NCI-H2029 treated with DMSO at 0.1 percent for 48 hours (cell line): ENCODE measurements around the gene EFNA3.

Source experiments
- DNase-seq: peaks from one replicate; lab custom pipeline; 2025; lab: John Stamatoyannopoulos, UW

EFNA3 gene

DNA sequence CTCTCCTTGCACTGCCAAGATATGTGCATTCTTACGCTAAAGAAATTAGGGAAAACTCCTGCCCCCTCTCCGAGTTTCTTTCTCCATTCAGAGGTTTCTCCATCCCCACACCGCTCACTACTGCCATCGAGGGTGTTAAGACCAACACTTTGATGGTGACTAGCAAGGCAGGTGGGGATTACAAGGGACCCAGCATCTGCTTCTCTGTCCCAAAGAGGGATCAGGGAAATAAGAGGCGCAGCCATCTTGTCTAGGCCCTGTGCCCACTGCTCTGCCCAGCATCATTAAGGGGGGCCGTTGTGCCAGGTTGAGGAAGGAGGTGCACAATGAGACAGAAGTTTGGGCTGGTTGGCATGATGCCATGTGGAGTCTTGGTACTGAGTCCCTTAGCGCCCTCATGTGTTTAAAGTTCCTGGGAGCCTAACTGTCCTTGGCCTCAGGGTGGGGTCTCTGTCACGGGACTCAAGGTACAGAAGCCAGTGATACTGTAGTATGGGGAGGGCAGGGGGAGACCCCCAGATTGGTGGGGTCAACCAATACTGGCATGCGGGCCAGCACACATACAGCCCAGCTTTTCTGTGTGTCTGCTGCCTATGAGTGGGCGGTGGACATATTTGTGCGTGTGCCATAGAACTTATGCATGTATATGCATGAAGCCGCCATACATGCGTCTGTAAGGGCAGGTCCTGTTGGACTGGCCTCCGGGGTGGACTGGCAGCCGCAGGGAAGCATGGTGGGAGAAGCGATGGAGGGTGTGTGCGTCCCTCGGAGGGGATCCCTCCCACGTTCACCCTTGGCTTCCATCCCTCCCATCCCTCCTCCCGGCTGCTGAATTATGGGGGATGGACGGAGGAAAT lies 5.5 kb downstream of the EFNA3 start:
- no peak for DNase-seq

DNA sequence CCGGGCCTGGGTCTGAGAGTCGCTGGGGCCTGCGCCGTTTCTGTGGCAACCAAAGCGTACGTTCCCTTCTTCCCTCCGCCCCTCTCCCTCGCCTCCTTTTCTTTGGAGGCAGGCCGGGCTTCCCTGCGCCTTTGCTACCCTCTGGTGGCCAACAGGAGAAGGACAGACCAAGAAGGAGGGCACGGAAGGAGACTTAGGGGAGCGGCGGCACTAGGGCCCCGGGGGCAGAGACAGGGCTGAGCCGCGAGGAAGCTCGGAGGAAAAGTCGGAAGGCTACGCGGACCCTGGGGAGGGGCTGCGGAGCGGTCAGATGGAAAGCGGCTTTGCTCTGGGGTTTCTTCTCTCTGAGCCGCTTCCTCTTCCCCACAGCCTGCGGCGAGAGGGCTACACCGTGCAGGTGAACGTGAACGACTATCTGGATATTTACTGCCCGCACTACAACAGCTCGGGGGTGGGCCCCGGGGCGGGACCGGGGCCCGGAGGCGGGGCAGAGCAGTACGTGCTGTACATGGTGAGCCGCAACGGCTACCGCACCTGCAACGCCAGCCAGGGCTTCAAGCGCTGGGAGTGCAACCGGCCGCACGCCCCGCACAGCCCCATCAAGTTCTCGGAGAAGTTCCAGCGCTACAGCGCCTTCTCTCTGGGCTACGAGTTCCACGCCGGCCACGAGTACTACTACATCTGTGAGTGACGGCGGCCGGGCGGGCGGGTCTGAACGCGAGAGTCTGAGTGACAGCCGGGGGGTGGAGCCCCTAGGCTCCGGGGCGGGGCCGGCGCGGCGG lies 6.3 kb downstream of the EFNA3 start:
- peak; percentile 87 for DNase-seq

DNA sequence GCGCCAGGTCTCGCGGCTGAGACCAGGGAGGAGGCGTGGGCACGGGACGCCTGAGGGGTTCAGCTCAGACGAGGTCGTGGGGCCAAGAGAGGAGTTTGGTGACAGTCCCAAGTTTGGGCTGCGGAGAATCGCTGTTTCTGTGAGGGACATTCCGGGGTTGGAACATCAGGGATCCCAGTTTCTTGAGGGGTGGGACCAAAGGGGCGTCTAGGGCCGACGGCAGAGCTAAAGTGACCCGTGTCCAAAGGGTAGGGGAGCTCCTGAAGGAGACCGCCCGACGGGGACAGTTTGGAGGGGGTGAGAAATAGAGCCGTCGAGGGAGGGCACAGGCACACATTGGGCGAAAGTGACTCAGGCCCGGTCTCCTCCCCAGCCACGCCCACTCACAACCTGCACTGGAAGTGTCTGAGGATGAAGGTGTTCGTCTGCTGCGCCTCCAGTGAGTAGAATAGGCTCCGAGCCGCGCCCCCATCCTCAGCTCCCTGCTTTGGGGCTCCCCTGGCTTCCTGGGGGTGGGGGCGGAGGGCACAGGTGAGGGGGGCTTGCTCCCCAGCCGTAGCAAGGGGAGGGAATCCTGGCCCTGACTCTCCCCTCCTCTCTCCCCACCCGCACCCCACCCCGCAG lies 7.0 kb downstream of the EFNA3 start:
- no peak for DNase-seq

DNA sequence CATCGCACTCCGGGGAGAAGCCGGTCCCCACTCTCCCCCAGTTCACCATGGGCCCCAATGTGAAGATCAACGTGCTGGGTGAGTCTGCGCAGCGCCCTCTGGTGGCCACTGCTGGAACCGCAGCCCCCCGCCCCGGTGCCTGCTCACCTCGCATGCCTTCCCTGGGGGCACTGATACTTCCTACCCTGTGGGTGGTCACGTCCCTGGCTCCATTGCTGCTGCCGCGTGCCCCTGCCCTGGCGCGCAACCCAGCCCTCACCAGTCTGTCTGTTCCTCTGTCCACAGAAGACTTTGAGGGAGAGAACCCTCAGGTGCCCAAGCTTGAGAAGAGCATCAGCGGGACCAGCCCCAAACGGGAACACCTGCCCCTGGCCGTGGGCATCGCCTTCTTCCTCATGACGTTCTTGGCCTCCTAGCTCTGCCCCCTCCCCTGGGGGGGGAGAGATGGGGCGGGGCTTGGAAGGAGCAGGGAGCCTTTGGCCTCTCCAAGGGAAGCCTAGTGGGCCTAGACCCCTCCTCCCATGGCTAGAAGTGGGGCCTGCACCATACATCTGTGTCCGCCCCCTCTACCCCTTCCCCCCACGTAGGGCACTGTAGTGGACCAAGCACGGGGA lies 7.6 kb downstream of the EFNA3 start:
- no peak for DNase-seq

DNA sequence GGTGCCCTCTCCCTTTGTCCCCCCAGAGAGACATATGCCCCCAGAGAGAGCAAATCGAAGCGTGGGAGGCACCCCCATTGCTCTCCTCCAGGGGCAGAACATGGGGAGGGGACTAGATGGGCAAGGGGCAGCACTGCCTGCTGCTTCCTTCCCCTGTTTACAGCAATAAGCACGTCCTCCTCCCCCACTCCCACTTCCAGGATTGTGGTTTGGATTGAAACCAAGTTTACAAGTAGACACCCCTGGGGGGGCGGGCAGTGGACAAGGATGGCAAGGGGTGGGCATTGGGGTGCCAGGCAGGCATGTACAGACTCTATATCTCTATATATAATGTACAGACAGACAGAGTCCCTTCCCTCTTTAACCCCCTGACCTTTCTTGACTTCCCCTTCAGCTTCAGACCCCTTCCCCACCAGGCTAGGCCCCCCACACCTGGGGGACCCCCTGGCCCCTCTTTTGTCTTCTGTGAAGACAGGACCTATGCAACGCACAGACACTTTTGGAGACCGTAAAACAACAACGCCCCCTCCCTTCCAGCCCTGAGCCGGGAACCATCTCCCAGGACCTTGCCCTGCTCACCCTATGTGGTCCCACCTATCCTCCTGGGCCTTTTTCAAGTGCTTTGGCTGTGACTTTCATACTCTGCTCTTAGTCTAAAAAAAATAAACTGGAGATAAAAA lies 8.4 kb downstream of the EFNA3 start:
- no peak for DNase-seq

DNA sequence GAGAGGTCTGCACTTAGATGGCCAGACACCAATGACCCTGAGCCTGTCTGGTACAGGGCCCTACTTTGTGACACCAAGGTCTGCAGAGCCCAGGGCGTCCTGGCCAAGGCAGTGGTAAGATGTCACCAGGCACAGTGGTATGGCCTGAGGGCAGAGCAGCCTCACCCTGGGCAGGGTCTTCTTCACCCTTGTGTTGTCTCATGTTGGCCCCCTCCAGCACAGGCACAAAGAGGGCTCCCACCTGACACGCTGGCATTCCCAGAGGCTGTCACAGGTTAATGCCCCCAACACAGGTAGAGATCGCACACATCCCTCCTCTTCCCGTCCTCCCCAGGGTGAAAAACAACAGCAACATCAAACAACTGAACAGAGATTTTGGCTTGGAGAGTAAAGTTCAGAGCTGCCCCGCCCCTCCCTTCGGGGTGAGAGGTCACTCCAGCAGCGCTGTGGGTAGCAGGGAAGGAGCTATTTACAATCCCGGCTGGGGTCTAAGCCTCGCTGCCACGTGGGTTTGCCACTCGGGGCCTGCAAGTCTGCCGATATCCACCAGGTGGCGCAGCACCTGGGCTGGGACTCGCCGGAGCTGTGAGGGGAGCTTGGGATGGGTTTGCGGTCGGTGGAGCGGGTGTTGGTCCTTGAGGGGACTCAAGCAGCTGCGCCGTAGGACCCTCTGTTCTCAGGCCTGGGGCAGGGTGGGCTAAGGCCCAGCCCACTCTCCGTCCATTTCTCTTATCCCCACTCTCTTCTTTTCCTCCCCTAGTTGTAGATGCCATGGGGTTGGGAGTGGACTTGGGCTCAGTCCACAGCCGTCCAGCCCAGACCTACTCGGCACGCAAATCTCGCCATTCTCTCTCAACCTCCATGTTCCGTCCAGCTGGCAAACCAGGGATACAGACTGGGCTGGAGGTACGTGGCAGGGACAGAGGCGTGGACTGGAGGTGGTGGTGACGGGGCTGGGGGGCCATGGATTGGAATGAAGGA lies 12.7 kb downstream of the EFNA3 start:
- peak; percentile 42 for DNase-seq

DNA sequence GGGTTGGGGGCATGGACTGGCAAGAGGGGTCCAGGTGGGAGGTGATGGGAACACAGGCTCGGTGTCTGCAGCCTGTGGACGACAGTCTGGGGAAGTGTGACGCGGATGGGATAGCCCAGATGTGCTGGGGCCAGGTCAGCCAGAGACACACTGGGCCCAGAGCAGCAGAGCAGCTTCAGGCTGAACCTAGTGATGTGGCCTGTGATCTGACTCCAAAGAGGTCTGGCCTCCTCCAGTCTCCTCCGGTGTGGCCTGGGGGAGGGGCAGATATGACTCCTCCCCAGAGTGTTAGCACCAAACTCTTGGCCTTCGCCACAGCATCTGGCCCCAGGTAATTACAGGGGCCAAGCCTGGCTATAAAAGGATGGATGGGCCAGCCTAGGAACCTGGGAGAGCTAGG lies 13.5 kb downstream of the EFNA3 start:
- no peak for DNase-seq

DNA sequence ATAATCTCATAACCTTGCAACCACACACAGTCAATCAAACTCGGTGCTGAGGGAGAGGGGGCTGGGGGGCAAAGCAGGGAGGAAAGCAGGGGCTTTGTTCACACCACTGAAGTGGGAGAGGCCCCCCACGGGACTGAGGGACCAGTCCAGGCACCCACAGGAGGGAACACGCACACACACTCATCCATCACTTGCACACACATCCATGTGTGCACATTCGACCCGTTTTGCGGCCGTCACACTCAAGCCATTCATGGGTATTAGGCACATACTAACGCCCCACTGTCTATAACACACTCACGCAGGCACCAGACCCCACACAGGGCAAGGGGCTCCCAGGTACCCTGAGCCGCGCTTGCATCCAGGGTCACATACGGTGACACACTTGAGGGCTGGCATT lies 14.0 kb downstream of the EFNA3 start:
- DNase-seq, result no peak

DNA sequence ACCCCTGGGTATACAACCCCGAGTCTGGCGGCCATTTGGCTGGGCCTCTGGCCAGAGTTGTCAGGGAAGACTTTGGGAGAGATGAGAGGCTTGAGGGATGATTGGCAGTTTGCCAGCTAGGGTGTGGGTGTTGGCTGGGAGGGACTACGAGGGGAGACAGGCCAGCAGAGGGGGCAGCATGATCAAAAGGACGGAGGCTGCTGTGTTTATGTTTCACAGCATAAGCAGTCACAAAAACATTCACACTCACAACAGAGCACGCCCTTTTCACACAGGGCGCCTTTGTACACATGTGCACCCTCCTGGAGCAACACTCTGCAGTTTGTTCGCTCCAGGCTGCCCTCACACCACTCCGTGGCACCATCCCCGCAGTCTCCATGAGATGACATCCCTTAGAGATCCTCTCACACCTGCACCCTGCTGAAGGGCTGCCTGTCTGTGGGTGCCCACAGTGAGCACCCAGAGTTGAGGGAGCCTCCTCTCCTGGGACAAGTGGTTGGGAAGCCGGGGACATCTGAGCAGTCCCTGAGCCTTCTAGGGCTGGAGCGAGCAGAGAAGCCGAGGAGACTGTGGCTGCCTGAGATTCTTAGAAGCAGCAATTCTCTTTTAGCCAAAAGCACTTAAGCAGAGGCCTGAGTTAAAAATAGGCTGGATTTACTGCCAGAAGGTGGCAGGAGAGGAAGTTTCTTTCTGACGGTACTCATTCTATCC lies 15.4 kb downstream of the EFNA3 start:
- no peak for DNase-seq

DNA sequence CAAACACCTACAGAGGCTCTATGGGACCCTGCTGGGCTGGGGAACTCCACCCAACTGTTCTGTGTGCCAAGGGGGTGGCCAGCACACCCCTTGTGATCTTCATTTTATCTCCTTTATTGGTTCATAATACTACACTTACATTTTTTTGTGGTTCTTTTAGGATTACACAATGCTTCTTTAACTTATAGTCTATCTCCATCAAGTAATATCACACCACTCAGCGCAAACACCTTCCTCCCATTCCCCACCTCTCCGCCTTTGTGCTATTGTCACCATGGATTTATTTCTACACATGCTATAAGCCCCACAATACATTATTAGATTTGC lies 15.9 kb downstream of the EFNA3 start:
- no peak for DNase-seq

DNA sequence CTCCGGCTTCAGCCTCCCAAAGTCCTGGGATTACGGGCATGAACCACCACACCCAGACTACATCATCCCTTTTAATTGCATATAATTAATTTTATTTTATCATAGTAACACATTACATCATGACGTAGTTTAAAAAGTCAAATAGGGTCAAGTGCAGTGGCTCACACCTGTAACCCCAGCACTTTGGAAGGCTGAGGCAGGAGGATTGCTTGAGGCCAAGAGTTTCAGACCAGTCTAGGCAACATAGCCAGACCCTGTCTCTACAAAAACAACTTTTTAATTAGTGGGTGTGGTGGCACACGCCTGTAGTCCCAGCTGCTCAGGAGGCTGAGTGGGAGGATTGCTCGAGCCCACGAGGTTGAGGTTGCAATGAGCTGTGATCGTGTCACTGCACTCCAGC lies 20.7 kb downstream of the EFNA3 start:
- no peak for DNase-seq

DNA sequence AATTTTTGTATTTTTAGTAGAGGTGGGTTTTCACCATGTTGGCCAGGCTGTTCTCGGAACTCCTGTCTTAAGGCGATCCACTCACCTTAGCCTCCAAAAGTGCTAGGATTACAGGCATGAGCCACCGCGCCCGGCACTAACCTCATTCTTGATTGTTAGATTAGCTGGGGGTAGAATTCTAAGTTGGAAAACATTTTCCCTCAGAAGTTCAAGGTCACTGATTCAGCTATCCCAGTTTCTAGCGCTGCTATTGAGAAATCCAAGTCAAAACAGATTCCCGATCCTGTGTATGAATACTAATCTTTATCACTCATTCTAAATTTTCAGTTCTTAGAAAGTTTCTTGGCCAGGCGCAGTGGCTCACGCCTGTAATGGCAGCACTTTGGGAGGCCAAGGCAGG lies 24.7 kb downstream of the EFNA3 start:
- no peak for DNase-seq

DNA sequence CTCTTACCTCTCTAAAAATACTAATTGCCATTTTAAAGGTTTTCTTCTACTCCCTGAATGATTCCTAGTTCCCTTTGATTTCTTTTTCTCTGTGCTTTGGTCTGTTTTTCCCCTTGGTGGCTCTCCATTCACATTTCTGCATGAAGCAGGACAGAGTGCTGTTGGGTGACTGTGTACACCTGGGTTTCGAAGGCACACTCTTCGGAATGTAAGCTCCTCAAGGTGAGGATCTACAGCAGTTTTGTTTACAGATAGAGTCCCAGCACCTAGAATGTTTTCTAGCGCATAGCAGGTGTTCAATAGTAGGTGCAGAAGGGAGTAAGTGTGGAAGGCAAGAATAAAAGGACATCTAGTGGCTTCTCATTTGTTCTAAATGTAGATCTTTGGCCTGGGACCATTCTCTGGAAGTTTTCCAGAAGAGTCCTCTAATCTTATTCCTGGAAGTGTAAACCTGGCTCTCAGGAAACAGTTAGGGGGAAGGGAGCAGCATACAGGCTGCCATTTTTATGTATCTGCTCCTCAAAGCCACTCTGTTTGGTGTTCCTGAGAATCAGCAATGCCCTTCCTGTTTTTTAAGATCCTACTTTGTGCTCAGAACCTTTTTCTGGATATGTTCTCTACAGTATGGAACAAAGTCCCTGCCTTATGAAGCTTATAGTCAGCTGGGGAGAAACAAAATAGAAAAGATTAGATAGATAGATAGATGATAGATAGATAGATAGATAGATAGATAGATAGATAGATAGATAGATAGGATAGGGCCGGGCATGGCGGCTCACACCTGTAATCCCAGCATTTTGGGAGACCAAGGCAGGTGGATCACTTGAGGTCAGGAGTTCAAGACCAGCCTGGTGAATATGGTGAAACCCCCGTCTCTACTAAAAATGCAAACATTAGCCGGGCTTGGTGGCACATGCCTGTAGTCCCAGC lies 26.2 kb downstream of the EFNA3 start:
- no peak for DNase-seq

DNA sequence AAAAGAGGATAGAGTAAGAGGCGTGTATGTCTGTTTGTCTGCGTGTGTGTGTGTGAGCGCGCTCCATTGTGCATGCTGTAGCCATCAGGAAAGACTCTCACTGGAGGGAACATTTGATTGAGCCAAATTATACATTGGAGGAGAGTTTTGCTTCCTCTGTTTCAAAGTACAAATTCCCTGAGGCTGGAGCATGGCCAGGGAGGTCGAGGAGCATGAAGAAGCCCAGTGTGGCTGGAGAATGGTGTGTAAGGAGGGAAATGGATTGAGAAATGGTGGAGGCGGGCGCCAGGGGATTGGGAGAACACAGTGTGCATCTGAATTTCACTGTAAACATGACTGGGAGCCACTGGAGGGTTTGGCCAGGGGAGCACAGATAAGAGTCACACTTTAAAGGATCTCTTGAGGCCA lies 27.0 kb downstream of the EFNA3 start:
- DNase-seq, result no peak

DNA sequence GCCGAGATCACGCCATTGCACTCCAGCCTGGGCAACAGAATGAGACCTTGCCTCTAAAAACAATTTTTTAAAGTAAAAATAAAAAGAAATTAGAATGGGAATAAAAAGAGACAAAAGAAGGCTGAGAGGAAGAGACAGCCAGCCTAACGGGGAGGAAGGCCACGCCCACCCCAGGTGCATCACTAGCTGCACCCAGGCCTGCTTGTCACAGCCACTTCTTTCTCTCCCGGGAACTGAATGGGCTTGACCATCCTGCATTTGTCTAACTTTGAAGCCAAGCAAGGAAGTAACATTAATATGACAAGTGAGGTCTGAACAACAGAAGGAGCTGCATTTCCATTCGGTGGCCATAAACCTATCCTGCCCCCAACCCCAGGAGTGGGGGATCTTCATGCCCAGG lies 28.2 kb downstream of the EFNA3 start:
- no peak for DNase-seq

DNA sequence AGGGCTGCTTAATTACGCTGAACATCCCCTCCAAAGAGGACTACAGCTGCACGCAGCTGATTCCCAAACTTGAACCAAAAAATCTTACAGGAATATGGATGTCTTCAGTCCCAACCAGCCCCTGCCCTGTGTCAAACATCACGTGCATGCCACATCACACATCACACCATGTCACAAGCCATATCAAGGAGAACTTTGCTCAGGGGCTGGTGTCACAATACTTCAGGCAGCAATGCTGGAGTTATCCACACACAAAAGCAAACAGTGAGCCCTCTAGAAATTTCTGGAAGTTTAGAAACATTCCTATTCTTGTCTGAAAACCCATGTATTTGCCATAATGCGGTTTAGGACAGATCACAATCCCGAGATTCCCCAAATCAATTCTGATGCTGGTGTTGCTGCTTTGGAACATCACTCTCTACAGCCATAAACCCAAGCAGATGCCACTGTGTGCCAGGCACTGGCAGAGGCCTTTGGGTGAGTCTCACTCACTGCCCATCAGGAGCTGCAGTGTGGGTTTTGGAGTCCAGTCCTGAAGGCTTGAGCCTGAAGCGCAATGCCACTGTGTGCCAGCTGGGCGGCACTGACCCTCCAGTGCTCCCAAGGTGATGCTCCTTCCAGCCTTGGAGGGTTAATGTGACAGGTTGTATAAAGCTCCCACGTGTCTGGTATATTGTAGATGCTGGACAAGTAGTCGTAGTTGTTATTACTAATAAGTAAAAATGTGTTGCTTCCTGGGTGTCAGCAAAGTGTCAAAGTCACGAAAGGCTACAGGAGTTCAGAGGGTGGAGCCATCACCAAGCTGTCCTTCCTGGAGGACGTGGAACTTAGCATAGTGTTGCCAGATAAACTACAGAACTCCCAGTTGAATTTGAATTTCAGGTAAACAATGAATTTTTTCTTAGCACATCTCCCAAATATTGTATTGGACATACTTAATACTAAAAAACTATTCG lies 28.9 kb downstream of the EFNA3 start:
- DNase-seq, result no peak

DNA sequence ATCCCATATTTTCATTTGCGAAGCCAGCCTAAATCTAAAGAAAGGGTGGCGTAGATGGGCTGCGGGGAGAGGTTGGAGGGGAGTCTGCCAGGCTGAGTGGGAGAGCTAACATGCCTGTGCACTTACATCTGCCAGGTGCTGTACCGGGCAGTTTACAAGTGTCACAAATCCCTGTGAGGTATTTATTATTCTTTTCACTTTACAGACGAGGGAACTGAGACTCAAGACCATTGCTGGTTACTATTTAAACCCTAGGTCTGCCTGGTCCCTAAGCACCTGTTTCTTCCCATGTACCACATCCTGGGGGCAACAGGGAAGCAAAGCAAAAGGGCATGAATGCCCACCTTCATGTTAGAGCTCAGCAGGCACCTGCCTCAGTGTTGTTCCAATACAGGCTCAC lies 29.7 kb downstream of the EFNA3 start:
- DNase-seq, result no peak

DNA sequence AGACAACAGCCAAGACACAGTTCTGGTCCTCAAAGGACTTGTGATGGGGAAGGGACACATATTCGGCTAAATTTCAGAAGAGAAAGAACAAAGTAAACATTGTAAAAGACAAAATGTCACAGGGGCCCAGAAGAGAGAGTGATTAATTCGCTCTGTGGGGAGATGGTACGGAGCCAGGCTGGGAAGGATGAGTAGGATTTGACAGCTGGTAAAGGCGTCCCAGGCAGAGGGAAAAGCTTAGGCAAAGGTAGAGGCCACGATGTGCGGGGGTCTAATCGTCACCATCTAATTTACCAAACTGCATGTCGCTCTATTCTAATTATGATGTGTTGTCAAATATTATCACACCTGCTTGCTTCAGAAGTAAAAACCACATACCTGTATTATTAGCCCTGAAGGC lies 31.7 kb downstream of the EFNA3 start:
- no peak for DNase-seq
